Measurements from ENCODE around the gene TOMM70.

TOMM70 gene

DNA sequence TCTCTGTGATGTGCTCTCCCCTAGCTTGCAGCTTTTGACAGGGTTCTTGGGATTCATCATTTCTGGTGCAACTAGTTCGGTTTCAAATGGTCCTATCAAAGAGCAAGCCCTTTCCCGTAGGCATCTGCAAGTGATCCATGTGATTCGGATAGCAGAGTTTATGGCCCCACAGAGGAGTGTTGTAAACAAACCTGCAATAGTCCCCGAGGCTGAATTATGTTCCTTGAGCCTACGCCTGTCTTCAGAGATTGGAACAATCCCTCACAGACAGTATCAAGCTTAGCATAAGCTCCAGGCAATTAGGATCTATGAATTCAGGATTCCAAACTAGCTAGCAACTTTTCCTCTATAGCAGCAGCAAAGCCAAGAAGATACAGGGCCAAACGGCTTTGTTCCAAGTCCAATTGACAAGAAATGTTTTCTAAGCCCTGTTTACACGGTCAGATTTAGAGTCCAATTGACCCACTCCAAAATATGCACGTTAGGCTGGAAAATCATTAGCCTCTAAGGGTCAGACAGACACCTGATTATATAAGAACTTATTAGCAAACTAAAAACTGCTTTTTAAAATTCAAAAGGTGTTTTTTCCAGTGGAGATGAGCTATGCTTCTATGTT, 25.3 kb upstream of the TOMM70 start:
- no peak overlapping the region for H3K9ac ChIP-seq (ENCODE audit: low read length)
- H3K4me3 ChIP-seq (ENCODE audit: low read length): no peak overlapping the region
- no peaks in the 10 kb centered on the region for H3K27me3 ChIP-seq (replicated peaks; ENCODE audit: control insufficient read depth, insufficient read depth, low read length)
- DNase-seq (ENCODE audit: low read depth): no peak
- no peaks in the 10 kb centered on the region for H3K9me3 ChIP-seq (ENCODE audit: control insufficient read depth, low read length)
- no peaks in the 10 kb centered on the region for H3K36me3 ChIP-seq (ENCODE audit: control insufficient read depth, insufficient read depth, low read length, severe bottlenecking)
- H3K4me1 ChIP-seq (ENCODE audit: control insufficient read depth, insufficient read depth, low read length): peaks cover 20% of the 10 kb centered on the region

DNA sequence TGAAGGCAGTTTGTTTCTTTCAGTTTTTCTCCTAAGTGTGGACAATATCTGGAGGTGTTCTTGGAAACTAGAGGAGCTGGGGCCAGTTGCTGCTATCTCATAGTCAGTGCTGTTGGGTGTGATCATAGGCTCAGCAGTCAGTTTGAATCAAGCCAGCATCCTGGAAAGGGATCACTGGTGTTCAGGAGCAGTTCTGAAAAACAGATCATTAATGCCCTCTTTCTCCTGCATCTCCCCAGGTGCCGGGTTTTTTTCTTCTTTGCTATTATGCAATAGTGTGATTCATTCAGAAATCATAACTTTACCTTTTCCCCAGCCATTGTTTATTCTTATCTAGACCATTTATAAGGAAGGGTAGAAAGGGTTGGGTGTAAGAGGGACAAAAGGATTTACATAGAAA, 24.4 kb upstream of the TOMM70 start:
- Histone ChIP-seq H3K27me3 (replicated peaks; ENCODE audit: control insufficient read depth, insufficient read depth, low read length) (no peaks in the 10 kb centered on the region), H3K9me3 (ENCODE audit: control insufficient read depth, low read length) (no peaks in the 10 kb centered on the region), H3K4me3 (ENCODE audit: low read length) (no peak overlapping the region), H3K4me1 (ENCODE audit: control insufficient read depth, insufficient read depth, low read length) (peaks cover 19% of the 10 kb centered on the region), H3K36me3 (ENCODE audit: control insufficient read depth, insufficient read depth, low read length, severe bottlenecking) (no peaks in the 10 kb centered on the region), H3K9ac (ENCODE audit: low read length) (no peak overlapping the region)
- DNase-seq (ENCODE audit: low read depth): no peak

DNA sequence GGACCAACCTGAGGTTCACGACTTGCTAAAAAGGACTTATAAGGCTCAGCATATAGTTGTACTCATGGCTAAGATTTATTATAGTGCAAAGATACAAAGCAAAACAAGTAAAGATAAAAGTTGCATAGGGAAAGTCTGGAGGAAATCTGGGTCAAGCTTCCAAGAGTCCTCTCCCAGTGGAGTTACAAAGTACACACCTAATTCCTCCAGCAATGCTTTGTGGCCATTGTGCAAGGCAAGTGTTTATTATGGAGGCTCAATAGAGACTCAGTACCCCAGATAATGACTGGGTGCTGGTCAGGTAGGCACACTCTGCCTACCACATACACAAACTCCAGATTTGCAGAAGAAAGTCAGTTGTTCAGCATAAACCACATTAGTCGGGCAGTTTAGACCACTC, 23.4 kb upstream of the TOMM70 start:
- Histone ChIP-seq H3K4me3 (ENCODE audit: low read length) (no peak overlapping the region), H3K36me3 (ENCODE audit: control insufficient read depth, insufficient read depth, low read length, severe bottlenecking) (no peaks in the 10 kb centered on the region), H3K9ac (ENCODE audit: low read length) (no peak overlapping the region), H3K9me3 (ENCODE audit: control insufficient read depth, low read length) (no peaks in the 10 kb centered on the region), H3K27me3 (replicated peaks; ENCODE audit: control insufficient read depth, insufficient read depth, low read length) (no peaks in the 10 kb centered on the region), H3K4me1 (ENCODE audit: control insufficient read depth, insufficient read depth, low read length) (peaks cover 12% of the 10 kb centered on the region)
- DNase-seq (ENCODE audit: low read depth): no peak

DNA sequence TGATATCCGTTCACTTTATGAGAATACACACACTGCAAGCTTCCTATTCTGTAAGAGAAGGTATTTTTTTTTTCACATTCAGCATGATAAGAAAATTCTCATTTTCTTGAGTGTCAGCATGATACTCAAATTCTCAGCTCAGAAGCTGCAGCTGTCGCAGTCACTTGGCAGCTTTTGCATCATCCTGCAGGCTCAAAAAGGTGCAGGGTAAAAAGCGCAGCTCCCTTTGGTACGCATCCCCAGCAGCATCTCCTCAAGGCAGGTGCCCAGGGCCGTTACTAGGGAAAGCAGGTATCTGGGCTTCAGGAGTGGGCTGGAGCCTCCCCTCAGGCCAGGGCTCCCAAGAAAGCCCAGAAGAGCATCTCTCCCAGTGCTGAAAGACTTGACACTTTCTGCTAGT, 22.7 kb upstream of the TOMM70 start:
- Histone ChIP-seq H3K9ac (ENCODE audit: low read length) (no peak overlapping the region), H3K36me3 (ENCODE audit: control insufficient read depth, insufficient read depth, low read length, severe bottlenecking) (no peaks in the 10 kb centered on the region), H3K4me1 (ENCODE audit: control insufficient read depth, insufficient read depth, low read length) (peaks cover 12% of the 10 kb centered on the region), H3K9me3 (ENCODE audit: control insufficient read depth, low read length) (no peaks in the 10 kb centered on the region), H3K4me3 (ENCODE audit: low read length) (no peak overlapping the region), H3K27me3 (replicated peaks; ENCODE audit: control insufficient read depth, insufficient read depth, low read length) (no peaks in the 10 kb centered on the region)
- no peak for DNase-seq (ENCODE audit: low read depth)

DNA sequence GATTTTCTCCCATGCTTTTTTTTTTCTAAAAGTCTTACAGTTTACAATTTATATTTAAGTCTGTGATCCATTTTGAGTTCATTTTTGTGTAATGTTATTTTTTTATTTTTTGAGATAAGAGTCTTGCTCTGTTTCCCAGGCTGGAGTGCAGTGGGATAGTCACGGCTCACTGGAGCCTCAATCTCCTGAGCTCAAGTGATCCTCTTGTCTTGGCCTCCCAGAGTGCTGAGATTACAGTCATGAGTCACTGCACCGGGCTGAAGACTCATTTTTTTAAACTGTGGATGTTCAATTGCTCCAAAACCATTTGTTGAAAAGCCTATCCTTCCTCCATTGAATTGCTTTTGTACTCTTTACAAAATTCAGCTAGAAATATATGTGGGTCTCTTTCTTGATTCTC, 20.0 kb upstream of the TOMM70 start:
- Histone ChIP-seq H3K9me3 (ENCODE audit: control insufficient read depth, low read length) (no peaks in the 10 kb centered on the region), H3K27me3 (replicated peaks; ENCODE audit: control insufficient read depth, insufficient read depth, low read length) (no peaks in the 10 kb centered on the region), H3K4me3 (ENCODE audit: low read length) (no peak overlapping the region), H3K4me1 (ENCODE audit: control insufficient read depth, insufficient read depth, low read length) (peaks cover 2% of the 10 kb centered on the region), H3K9ac (ENCODE audit: low read length) (no peak overlapping the region), H3K36me3 (ENCODE audit: control insufficient read depth, insufficient read depth, low read length, severe bottlenecking) (no peaks in the 10 kb centered on the region)
- no peak for DNase-seq (ENCODE audit: low read depth)

DNA sequence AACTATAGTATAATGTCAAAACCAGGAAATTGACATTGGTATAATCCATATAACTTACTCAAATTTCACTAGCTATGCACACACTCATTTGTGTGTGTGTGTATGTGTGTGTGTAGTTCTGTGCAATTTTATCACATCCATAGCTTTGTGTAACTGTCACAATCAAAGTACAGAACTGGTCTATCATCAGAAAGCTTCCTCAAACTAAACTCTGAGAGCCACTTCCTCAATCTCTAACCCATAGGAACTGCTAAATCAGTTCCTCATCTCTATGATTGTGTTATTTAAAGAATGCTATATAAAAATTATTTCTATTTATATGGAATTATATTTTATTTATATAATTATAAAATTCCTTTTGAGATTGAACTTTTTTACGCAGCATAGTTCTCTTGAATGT, 18.5 kb upstream of the TOMM70 start:
- no peaks in the 10 kb centered on the region for H3K9me3 ChIP-seq (ENCODE audit: control insufficient read depth, low read length)
- no peak for DNase-seq (ENCODE audit: low read depth)
- H3K36me3 ChIP-seq (ENCODE audit: control insufficient read depth, insufficient read depth, low read length, severe bottlenecking): no peaks in the 10 kb centered on the region
- H3K9ac ChIP-seq (ENCODE audit: low read length): no peak overlapping the region
- H3K4me1 ChIP-seq (ENCODE audit: control insufficient read depth, insufficient read depth, low read length): no peaks in the 10 kb centered on the region
- no peaks in the 10 kb centered on the region for H3K27me3 ChIP-seq (replicated peaks; ENCODE audit: control insufficient read depth, insufficient read depth, low read length)
- H3K4me3 ChIP-seq (ENCODE audit: low read length): no peak overlapping the region

DNA sequence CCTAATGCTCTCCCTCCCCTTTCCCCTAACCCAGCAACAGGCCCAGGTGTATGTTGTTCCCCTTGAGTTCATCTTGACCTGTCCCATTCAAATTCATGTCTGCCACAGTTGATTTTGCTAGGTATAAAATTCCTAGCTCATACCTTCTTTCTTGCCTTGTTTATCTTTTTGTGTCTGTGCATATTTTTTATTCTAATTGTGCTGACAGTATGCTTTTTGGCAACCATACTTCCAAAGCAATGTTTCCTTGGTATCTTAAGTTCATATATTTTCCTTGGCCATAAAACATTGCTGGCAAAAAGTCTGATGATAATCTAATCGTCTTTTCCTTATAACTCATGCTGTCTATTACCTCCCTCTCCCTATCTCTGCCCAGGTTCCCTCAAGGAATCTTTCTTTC, 16.0 kb upstream of the TOMM70 start:
- Histone ChIP-seq H3K27me3 (replicated peaks; ENCODE audit: control insufficient read depth, insufficient read depth, low read length) (no peaks in the 10 kb centered on the region), H3K4me3 (ENCODE audit: low read length) (no peak overlapping the region), H3K9me3 (ENCODE audit: control insufficient read depth, low read length) (no peaks in the 10 kb centered on the region), H3K36me3 (ENCODE audit: control insufficient read depth, insufficient read depth, low read length, severe bottlenecking) (no peaks in the 10 kb centered on the region), H3K4me1 (ENCODE audit: control insufficient read depth, insufficient read depth, low read length) (no peaks in the 10 kb centered on the region), H3K9ac (ENCODE audit: low read length) (no peak overlapping the region)
- DNase-seq (ENCODE audit: low read depth): no peak

DNA sequence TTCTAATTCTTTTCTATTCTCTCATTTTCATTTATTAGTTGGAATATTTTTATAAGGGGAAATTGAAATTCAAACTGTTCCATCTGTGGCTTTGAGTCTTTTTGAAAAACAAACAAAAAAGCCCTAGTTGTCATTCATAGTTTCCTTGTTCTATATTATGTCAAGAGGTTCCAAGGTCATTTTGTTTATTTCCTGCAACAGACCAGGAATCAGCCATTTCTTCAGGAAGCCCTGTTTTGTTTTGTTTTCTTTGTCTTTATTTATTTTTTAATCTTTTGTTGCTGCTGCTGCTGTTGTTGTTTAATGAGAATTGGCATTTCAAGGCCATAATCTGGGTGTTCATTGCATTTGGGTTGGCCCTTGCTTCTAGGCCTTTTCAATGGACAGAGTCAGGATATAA, 15.3 kb upstream of the TOMM70 start:
- H3K9me3 ChIP-seq (ENCODE audit: control insufficient read depth, low read length): no peaks in the 10 kb centered on the region
- H3K9ac ChIP-seq (ENCODE audit: low read length): no peak overlapping the region
- no peak overlapping the region for H3K4me3 ChIP-seq (ENCODE audit: low read length)
- H3K36me3 ChIP-seq (ENCODE audit: control insufficient read depth, insufficient read depth, low read length, severe bottlenecking): no peaks in the 10 kb centered on the region
- no peak for DNase-seq (ENCODE audit: low read depth)
- no peaks in the 10 kb centered on the region for H3K27me3 ChIP-seq (replicated peaks; ENCODE audit: control insufficient read depth, insufficient read depth, low read length)
- no peaks in the 10 kb centered on the region for H3K4me1 ChIP-seq (ENCODE audit: control insufficient read depth, insufficient read depth, low read length)

DNA sequence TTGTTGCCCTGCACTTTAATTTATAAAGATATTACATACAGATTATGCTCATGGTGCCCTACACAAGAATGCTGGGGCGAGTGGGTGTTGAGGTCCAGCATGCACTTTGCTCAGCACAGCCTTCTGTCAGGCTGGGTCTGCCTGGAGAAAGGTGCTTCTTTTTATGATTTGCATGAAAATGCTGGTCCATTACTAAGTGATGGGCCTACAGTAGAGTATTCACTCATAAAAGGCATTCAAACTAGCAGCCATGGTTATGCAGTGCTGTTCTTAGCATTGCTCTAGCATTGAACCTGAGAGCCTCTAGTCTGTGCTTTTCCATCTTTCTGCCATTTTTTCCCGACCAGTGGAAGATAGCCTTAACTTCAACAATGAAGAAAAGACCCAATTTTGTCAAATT, 12.7 kb upstream of the TOMM70 start:
- no peaks in the 10 kb centered on the region for H3K9me3 ChIP-seq (ENCODE audit: control insufficient read depth, low read length)
- no peak for DNase-seq (ENCODE audit: low read depth)
- no peak overlapping the region for H3K9ac ChIP-seq (ENCODE audit: low read length)
- H3K4me3 ChIP-seq (ENCODE audit: low read length): no peak overlapping the region
- no peaks in the 10 kb centered on the region for H3K36me3 ChIP-seq (ENCODE audit: control insufficient read depth, insufficient read depth, low read length, severe bottlenecking)
- H3K27me3 ChIP-seq (replicated peaks; ENCODE audit: control insufficient read depth, insufficient read depth, low read length): no peaks in the 10 kb centered on the region
- H3K4me1 ChIP-seq (ENCODE audit: control insufficient read depth, insufficient read depth, low read length): no peaks in the 10 kb centered on the region

DNA sequence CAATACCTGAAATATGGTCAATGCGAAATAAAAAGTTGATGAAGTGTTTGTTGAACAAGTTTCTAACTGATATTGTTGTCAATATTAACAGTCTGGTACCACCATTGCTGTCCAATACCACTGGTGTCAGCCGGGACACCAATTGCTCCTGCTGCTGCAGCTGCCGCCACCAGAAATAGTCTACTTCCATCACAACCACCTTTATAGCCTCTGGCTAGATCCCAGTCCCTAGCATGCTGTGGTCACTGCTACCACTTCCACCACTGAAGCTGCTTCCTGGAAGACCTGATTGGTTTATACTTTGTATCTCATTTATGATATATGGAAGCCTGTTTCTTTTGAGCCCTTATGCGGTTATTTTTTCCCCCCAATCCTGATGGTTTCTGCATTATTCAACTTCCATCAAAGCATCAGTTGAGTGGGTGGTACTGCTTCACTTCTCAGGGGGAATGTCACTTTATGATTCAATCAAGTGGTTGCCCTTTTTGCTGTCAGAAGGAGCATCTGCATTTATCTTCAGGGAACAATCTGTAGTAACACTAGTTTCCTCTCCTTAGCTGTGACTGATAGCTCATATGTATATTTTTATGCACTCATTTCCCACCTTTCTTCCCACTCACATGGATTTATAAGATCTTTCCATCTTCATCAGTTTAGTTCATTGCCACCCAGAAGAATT, 12.2 kb upstream of the TOMM70 start:
- H3K9ac ChIP-seq (ENCODE audit: low read length): no peak overlapping the region
- H3K4me1 ChIP-seq (ENCODE audit: control insufficient read depth, insufficient read depth, low read length): no peaks in the 10 kb centered on the region
- DNase-seq (ENCODE audit: low read depth): no peak

DNA sequence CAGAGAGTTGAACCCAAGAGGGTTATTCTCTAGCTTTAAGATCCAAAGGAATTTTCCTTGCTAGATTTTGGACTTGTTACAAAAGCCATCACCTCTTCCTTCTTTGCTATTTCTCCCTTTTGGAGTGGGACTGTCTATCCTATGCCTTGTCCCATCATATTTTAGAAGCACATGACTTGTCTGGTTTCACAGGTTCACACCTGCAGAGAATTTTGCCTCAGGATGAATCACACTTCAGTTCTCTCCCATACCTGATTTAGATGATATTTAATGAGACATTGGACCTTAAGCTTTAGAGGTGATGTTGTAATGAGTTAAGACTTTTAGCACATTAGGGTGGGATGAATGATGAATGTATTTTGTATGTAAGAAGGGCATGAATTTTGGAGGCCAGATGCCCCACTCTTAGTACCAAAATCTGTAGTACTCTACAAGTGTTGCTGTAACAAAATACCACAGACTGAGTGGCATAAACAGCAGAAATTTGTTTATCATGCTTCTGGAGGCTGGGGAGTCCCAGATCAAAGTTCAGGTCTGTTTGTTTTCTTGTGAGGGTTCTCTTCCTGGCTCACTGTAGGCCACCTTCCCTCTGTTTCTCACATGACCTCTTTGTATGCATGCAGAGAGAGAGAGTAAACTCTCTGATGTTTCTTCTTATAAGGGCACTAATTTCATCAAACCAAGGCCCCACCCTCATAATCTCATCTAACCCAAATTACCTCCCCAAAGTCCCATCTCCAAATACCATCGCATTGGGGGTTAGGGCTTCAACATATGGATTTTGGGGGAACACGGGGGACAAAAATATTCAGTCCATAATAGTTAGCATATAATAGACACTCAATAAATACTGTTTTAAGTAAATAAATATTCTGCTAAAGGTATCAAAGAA, 10.4 kb upstream of the TOMM70 start:
- Histone ChIP-seq H3K36me3 (ENCODE audit: control insufficient read depth, insufficient read depth, low read length, severe bottlenecking) (no peaks in the 10 kb centered on the region), H3K4me1 (ENCODE audit: control insufficient read depth, insufficient read depth, low read length) (no peaks in the 10 kb centered on the region), H3K27me3 (replicated peaks; ENCODE audit: control insufficient read depth, insufficient read depth, low read length) (no peaks in the 10 kb centered on the region), H3K9me3 (ENCODE audit: control insufficient read depth, low read length) (peaks cover 6% of the 10 kb centered on the region), H3K9ac (ENCODE audit: low read length) (no peak overlapping the region), H3K4me3 (ENCODE audit: low read length) (no peak overlapping the region)
- DNase-seq (ENCODE audit: low read depth): no peak

More for the DNA sequence above, 12.2 kb upstream of the TOMM70 start:
- Histone ChIP-seq H3K36me3 (ENCODE audit: control insufficient read depth, insufficient read depth, low read length, severe bottlenecking) (no peaks in the 10 kb centered on the region), H3K9me3 (ENCODE audit: control insufficient read depth, low read length) (no peaks in the 10 kb centered on the region), H3K27me3 (replicated peaks; ENCODE audit: control insufficient read depth, insufficient read depth, low read length) (no peaks in the 10 kb centered on the region), H3K4me3 (ENCODE audit: low read length) (no peak overlapping the region)
